NCI-H524 (cell line): ENCODE data around the gene C18orf63.

ENCODE experiments used
- DNase-seq, 2 experiments: peaks; one replicate each; lab custom pipeline; 2025; lab: John Stamatoyannopoulos, UW

C18orf63 gene

GRCh38 chr18:74286106-74286855 is 29.4 kb upstream of the C18orf63 start:
- no peak for DNase-seq

- DNase-seq = no peak
Observed at GRCh38 chr18:74286856-74287255, 28.8 kb upstream of the C18orf63 start.

- no peak for DNase-seq
Observed at GRCh38 chr18:74288041-74288440, 27.6 kb upstream of the C18orf63 start.

GRCh38 chr18:74288730-74289129 is 26.9 kb upstream of the C18orf63 start:
- no peak for DNase-seq

GRCh38 chr18:74289137-74289536 is 26.5 kb upstream of the C18orf63 start:
- DNase-seq = no peak

GRCh38 chr18:74290021-74290420 is 25.6 kb upstream of the C18orf63 start:
- no peak for DNase-seq

- DNase-seq = peak in 1 of 2 experiments; percentile 4
Observed at GRCh38 chr18:74290794-74291471, 24.7 kb upstream of the C18orf63 start.

GRCh38 chr18:74291472-74291770 is 24.2 kb upstream of the C18orf63 start:
- DNase-seq = no peak

GRCh38 chr18:74291771-74292540 is 23.7 kb upstream of the C18orf63 start, which contains the start of gene CYB5A:
Gene CYB5A (minus strand): TSS chr18:74291963. CDS start chr18:74291875, 88 bp downstream.
- DNase-seq = peak; percentile 93 to 96

GRCh38 chr18:74292541-74292858 is 23.1 kb upstream of the C18orf63 start:
- DNase-seq = no peak

- DNase-seq = peak in 1 of 2 experiments; percentile 2
Observed at GRCh38 chr18:74292982-74293381, 22.7 kb upstream of the C18orf63 start.

GRCh38 chr18:74294526-74294925 is 21.1 kb upstream of the C18orf63 start:
- DNase-seq = no peak

GRCh38 chr18:74299162-74299561 is 16.5 kb upstream of the C18orf63 start:
- DNase-seq = no peak

GRCh38 chr18:74299746-74300145 is 15.9 kb upstream of the C18orf63 start:
- DNase-seq = no peak

GRCh38 chr18:74303306-74303705 is 12.3 kb upstream of the C18orf63 start:
- DNase-seq = no peak

GRCh38 chr18:74303936-74304335 is 11.7 kb upstream of the C18orf63 start:
- no peak for DNase-seq

GRCh38 chr18:74310411-74310810 is 5.2 kb upstream of the C18orf63 start:
- DNase-seq = peak; percentile 3 to 30

- DNase-seq = no peak
Observed at GRCh38 chr18:74311000-74311399, 4.6 kb upstream of the C18orf63 start.

- DNase-seq = peak in 1 of 2 experiments; percentile 13
Observed at GRCh38 chr18:74314759-74315463, 728 bp upstream of the C18orf63 start.

- DNase-seq = no peak
Observed at GRCh38 chr18:74316257-74317170, 875 bp downstream of the C18orf63 start.

- no peak for DNase-seq
Observed at GRCh38 chr18:74326231-74326630, 10.6 kb downstream of the C18orf63 start.
